Measurements from ENCODE around the gene CPNE5. TPM values are rescaled to one million over a fixed set of nuclear protein-coding genes. Genes with fewer than 3 reads are reported as not detected.
"Not testable (repeated sequence)": the region's sequence is repeated elsewhere in the genome, so short reads cannot be mapped to it uniquely, and the experiment has no call there.

CPNE5 gene
- total RNA-seq, 2 experiments from 2014 or later = 0.79 to 0.94 TPM

- H3K4me1 Mint-ChIP-seq; ATAC-seq; H3K27me3 Mint-ChIP-seq; H3K27ac Mint-ChIP-seq; DNase-seq; H3K4me3 Mint-ChIP-seq; H3K36me3 Mint-ChIP-seq; H3K9me3 Mint-ChIP-seq (ENCODE audit: low read depth): not testable (repeated sequence)
- CTCF ChIA-PET = interaction anchor here (1.2 kb wide), 1 partner anchor 19 kb away, joined by 3 read pairs; no protein-coding TSS in a partner anchor
Observed at GRCh38 chr6:36813047-36813446, 26.2 kb downstream of the CPNE5 start.

GRCh38 chr6:36809941-36810803 lies 29.1 kb downstream of the CPNE5 start:
- Mint-ChIP-seq H3K9me3 (ENCODE audit: low read depth) (no peaks in the 10 kb centered on the region), H3K36me3 (no peaks in the 10 kb centered on the region), H3K27ac (no peak overlapping the region), H3K4me3 (no peak overlapping the region), H3K27me3 (peaks cover 18% of the 10 kb centered on the region), H3K4me1 (no peaks in the 10 kb centered on the region)
- CTCF ChIA-PET = interaction anchor here (1.2 to 1.9 kb wide), 4 partner anchors 28 to 52 kb away, joined by 3 to 6 read pairs (median 4); no protein-coding TSS in a partner anchor
- no peak for DNase-seq
- no peak for ATAC-seq

- H3K4me1 Mint-ChIP-seq = no peaks in the 10 kb centered on the region
- H3K27ac Mint-ChIP-seq = no peak overlapping the region
- H3K27me3 Mint-ChIP-seq = peaks cover 24% of the 10 kb centered on the region
- no peak overlapping the region for H3K4me3 Mint-ChIP-seq
- DNase-seq = no peak
- H3K36me3 Mint-ChIP-seq = no peaks in the 10 kb centered on the region
- H3K9me3 Mint-ChIP-seq (ENCODE audit: low read depth) = no peaks in the 10 kb centered on the region
- CTCF ChIA-PET = interaction anchor here (0.5 to 1.3 kb wide), 3 partner anchors 38 to 194 kb away, joined by 3 read pairs; no protein-coding TSS in a partner anchor
- no peak for ATAC-seq
Observed at GRCh38 chr6:36809156-36809555, 30.1 kb downstream of the CPNE5 start.

- Mint-ChIP-seq H3K9me3 (ENCODE audit: low read depth) (no peaks in the 10 kb centered on the region), H3K4me3 (no peak overlapping the region), H3K27ac (no peak overlapping the region), H3K4me1 (no peaks in the 10 kb centered on the region), H3K27me3 (peaks cover 28% of the 10 kb centered on the region), H3K36me3 (no peaks in the 10 kb centered on the region)
- no peak for DNase-seq
- no peak for ATAC-seq
- CTCF ChIA-PET = interaction anchor here (1.3 kb wide), 1 partner anchor 42 kb away, joined by 3 read pairs; no protein-coding TSS in a partner anchor
Observed at GRCh38 chr6:36808634-36809033, 30.6 kb downstream of the CPNE5 start.

- H3K27me3 Mint-ChIP-seq = peaks cover 26% of the 10 kb centered on the region
- no peaks in the 10 kb centered on the region for H3K4me1 Mint-ChIP-seq
- no peak for DNase-seq
- no peaks in the 10 kb centered on the region for H3K36me3 Mint-ChIP-seq
- CTCF ChIA-PET = interaction anchor here (1.3 to 1.9 kb wide), 2 partner anchors 24 to 43 kb away, joined by 3 to 4 read pairs; no protein-coding TSS in a partner anchor
- no peaks in the 10 kb centered on the region for H3K9me3 Mint-ChIP-seq (ENCODE audit: low read depth)
- no peak overlapping the region for H3K4me3 Mint-ChIP-seq
- H3K27ac Mint-ChIP-seq = no peak overlapping the region
- no peak for ATAC-seq
Observed at GRCh38 chr6:36807750-36808149, 31.5 kb downstream of the CPNE5 start.

GRCh38 chr6:36807143-36807542 lies 32.1 kb downstream of the CPNE5 start:
- no peak overlapping the region for H3K4me3 Mint-ChIP-seq
- no peak overlapping the region for H3K27ac Mint-ChIP-seq
- H3K27me3 Mint-ChIP-seq = peaks cover 26% of the 10 kb centered on the region
- ATAC-seq = no peak
- no peaks in the 10 kb centered on the region for H3K4me1 Mint-ChIP-seq
- DNase-seq = no peak
- H3K9me3 Mint-ChIP-seq (ENCODE audit: low read depth) = no peaks in the 10 kb centered on the region
- H3K36me3 Mint-ChIP-seq = no peaks in the 10 kb centered on the region
- CTCF ChIA-PET = interaction anchor here (1.9 kb wide), 1 partner anchor 24 kb away, joined by 4 read pairs; no protein-coding TSS in a partner anchor

- Mint-ChIP-seq H3K27ac (no peak overlapping the region), H3K4me1 (no peaks in the 10 kb centered on the region), H3K27me3 (peaks cover 26% of the 10 kb centered on the region), H3K36me3 (no peaks in the 10 kb centered on the region), H3K9me3 (ENCODE audit: low read depth) (no peaks in the 10 kb centered on the region), H3K4me3 (no peak overlapping the region)
- no peak for DNase-seq
- CTCF ChIA-PET = interaction anchor here (1.9 kb wide), 1 partner anchor 23 kb away, joined by 4 read pairs; no protein-coding TSS in a partner anchor
- ATAC-seq = no peak
Observed at GRCh38 chr6:36805917-36806316, 33.3 kb downstream of the CPNE5 start.

GRCh38 chr6:36805096-36805797 lies 34.0 kb downstream of the CPNE5 start:
- H3K27ac Mint-ChIP-seq = no peak overlapping the region
- H3K9me3 Mint-ChIP-seq (ENCODE audit: low read depth) = no peaks in the 10 kb centered on the region
- H3K36me3 Mint-ChIP-seq = no peaks in the 10 kb centered on the region
- H3K4me3 Mint-ChIP-seq = no peak overlapping the region
- DNase-seq (no peak), ATAC-seq (no peak)
- peaks cover 26% of the 10 kb centered on the region for H3K27me3 Mint-ChIP-seq
- no peaks in the 10 kb centered on the region for H3K4me1 Mint-ChIP-seq
- CTCF ChIA-PET = no interaction called here

- CTCF ChIA-PET = no interaction called here
- Mint-ChIP-seq H3K36me3 (no peaks in the 10 kb centered on the region), H3K27ac (no peak overlapping the region), H3K4me3 (no peak overlapping the region), H3K9me3 (ENCODE audit: low read depth) (no peaks in the 10 kb centered on the region), H3K4me1 (no peaks in the 10 kb centered on the region), H3K27me3 (peaks cover 29% of the 10 kb centered on the region)
- ATAC-seq = no peak
- DNase-seq = no peak
Observed at GRCh38 chr6:36804563-36804962, 34.7 kb downstream of the CPNE5 start.

GRCh38 chr6:36803908-36804307 lies 35.3 kb downstream of the CPNE5 start:
- peaks cover 29% of the 10 kb centered on the region for H3K27me3 Mint-ChIP-seq
- H3K4me1 Mint-ChIP-seq = no peaks in the 10 kb centered on the region
- H3K27ac Mint-ChIP-seq = no peak overlapping the region
- ATAC-seq (no peak), DNase-seq (no peak)
- no peaks in the 10 kb centered on the region for H3K9me3 Mint-ChIP-seq (ENCODE audit: low read depth)
- no peaks in the 10 kb centered on the region for H3K36me3 Mint-ChIP-seq
- H3K4me3 Mint-ChIP-seq = no peak overlapping the region
- CTCF ChIA-PET = interaction anchor here (0.9 kb wide), 1 partner anchor 37 kb away, joined by 3 read pairs; no protein-coding TSS in a partner anchor

- DNase-seq (no peak), ATAC-seq (no peak)
- Mint-ChIP-seq H3K27me3 (peaks cover 29% of the 10 kb centered on the region), H3K36me3 (no peaks in the 10 kb centered on the region), H3K9me3 (ENCODE audit: low read depth) (no peaks in the 10 kb centered on the region), H3K27ac (no peak overlapping the region), H3K4me1 (no peaks in the 10 kb centered on the region), H3K4me3 (no peak overlapping the region)
- CTCF ChIA-PET = interaction anchor here (0.9 kb wide), 1 partner anchor 36 kb away, joined by 3 read pairs; no protein-coding TSS in a partner anchor
Observed at GRCh38 chr6:36803482-36803881, 35.8 kb downstream of the CPNE5 start.

- Mint-ChIP-seq H3K27me3 (peaks cover 16% of the 10 kb centered on the region), H3K9me3 (ENCODE audit: low read depth) (no peaks in the 10 kb centered on the region), H3K4me3 (no peak overlapping the region), H3K4me1 (no peaks in the 10 kb centered on the region), H3K27ac (no peak overlapping the region), H3K36me3 (no peaks in the 10 kb centered on the region)
- CTCF ChIA-PET = interaction anchor here (1.0 to 27.9 kb wide), 2 partner anchors 38 to 52 kb away, joined by 3 to 604 read pairs; no protein-coding TSS in a partner anchor
- DNase-seq (no peak), ATAC-seq (no peak)
Observed at GRCh38 chr6:36800223-36801076, 38.8 kb downstream of the CPNE5 start.

- no peaks in the 10 kb centered on the region for H3K9me3 Mint-ChIP-seq (ENCODE audit: low read depth)
- peaks cover 4% of the 10 kb centered on the region for H3K27me3 Mint-ChIP-seq
- ATAC-seq = no peak
- no peak overlapping the region for H3K27ac Mint-ChIP-seq
- DNase-seq = no peak
- CTCF ChIA-PET = interaction anchor here (1.1 to 27.9 kb wide), 3 partner anchors 13 to 219 kb away, joined by 3 to 604 read pairs (median 4); no protein-coding TSS in a partner anchor
- no peak overlapping the region for H3K4me3 Mint-ChIP-seq
- H3K4me1 Mint-ChIP-seq = no peaks in the 10 kb centered on the region
- no peaks in the 10 kb centered on the region for H3K36me3 Mint-ChIP-seq
Observed at GRCh38 chr6:36798852-36799251, 40.4 kb downstream of the CPNE5 start.
